Measurements from ENCODE around the gene CDHR1. TPM values are rescaled to one million over a fixed set of nuclear protein-coding genes. Genes with fewer than 3 reads are reported as not detected.

Gene CDHR1
- total RNA-seq, 1 experiment from 2014 or later: not detected

DNA sequence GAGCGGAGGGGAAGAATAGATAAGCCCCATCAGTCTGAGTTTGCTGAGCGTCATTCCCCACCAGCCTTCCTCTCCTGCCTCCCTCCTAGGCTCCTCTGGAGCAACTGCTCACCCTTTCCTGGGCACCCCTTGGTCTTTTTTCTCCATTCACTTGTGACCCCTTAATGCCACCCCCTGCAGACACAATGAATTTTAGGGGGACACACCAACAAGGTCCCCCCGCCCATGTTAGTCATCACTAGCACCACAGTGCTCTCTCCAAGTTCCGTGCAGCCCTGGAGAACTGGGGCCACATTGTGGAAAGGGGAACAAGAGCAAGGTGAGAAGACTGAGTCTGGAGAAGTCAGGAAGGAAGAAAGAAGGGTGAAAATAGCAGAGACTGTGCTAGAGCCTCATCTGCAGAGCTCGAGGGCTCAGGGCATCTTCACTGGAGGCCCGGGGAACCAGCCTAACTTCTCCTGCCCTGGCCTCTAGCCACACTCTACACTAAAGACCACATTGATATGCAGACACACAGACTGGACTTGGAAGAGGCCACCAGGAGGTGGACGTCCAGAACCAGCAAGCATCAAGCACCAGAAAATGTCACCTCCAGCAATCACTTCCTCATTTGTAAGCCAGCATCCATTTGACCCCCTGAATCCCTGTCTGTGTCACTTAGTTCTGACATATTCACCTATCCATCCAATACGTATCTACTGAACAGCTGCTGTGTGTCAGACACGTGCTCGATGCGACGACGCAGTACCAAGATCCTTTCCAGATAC lies 68.0 kb downstream of the CDHR1 start:
- no peak overlapping the region for H3K27ac Mint-ChIP-seq (ENCODE audit: unreplicated experiment)
- no peak for DNase-seq
- CTCF ChIA-PET: no interaction called here
- no peaks in the 10 kb centered on the region for H3K9me3 Mint-ChIP-seq (ENCODE audit: low read depth, unreplicated experiment)
- H3K4me3 Mint-ChIP-seq (ENCODE audit: low read depth, unreplicated experiment): no peak overlapping the region
- no peaks in the 10 kb centered on the region for H3K4me1 Mint-ChIP-seq (ENCODE audit: low read depth, unreplicated experiment)
- no peaks in the 10 kb centered on the region for H3K36me3 Mint-ChIP-seq (ENCODE audit: insufficient read depth, unreplicated experiment)
- TF ChIP-seq, protein P1, sequence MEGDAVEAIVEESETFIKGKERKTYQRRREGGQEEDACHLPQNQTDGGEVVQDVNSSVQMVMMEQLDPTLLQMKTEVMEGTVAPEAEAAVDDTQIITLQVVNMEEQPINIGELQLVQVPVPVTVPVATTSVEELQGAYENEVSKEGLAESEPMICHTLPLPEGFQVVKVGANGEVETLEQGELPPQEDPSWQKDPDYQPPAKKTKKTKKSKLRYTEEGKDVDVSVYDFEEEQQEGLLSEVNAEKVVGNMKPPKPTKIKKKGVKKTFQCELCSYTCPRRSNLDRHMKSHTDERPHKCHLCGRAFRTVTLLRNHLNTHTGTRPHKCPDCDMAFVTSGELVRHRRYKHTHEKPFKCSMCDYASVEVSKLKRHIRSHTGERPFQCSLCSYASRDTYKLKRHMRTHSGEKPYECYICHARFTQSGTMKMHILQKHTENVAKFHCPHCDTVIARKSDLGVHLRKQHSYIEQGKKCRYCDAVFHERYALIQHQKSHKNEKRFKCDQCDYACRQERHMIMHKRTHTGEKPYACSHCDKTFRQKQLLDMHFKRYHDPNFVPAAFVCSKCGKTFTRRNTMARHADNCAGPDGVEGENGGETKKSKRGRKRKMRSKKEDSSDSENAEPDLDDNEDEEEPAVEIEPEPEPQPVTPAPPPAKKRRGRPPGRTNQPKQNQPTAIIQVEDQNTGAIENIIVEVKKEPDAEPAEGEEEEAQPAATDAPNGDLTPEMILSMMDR (IDR thresholded peaks at IDR 0.05; ENCODE audit: unreplicated experiment): no peak
- no TSS peak for BruUV-seq (replicated peaks)
- intact Hi-C loops (cut with micrococcal nuclease; ENCODE audit: unreplicated experiment): loop anchor here (10.0 kb wide), 1 partner anchor 172 kb away; no protein-coding TSS in a partner anchor
- H3K27me3 Mint-ChIP-seq (ENCODE audit: unreplicated experiment): peaks cover 28% of the 10 kb centered on the region

DNA sequence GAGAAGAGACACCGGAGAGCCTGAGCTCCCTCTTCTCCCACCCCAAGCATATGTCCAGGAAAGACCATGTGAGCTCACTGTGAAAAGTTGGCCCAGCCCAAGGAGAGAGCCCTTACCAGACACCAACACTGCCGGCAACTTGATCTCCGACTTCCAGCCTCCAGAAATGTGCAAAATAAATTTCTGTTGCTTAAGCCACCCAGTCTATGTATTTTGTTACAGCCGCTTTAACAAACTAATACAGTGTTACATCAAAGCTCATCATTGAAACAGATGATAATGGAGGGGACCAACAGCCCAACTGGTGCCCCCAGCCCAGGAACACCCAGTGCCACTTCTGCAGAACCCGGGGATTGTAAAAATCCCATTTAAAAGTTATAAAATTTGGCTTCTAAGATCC lies 69.4 kb downstream of the CDHR1 start:
- Mint-ChIP-seq H3K4me1 (ENCODE audit: low read depth, unreplicated experiment) (peaks cover 8% of the 10 kb centered on the region), H3K27ac (ENCODE audit: unreplicated experiment) (no peak overlapping the region), H3K4me3 (ENCODE audit: low read depth, unreplicated experiment) (no peak overlapping the region), H3K9me3 (ENCODE audit: low read depth, unreplicated experiment) (no peaks in the 10 kb centered on the region), H3K36me3 (ENCODE audit: insufficient read depth, unreplicated experiment) (no peaks in the 10 kb centered on the region), H3K27me3 (ENCODE audit: unreplicated experiment) (peaks cover 28% of the 10 kb centered on the region)
- CTCF ChIA-PET: interaction anchor here (0.7 to 1.8 kb wide), 2 partner anchors 274 to 1787 kb away, joined by 3 to 13 read pairs; no protein-coding TSS in a partner anchor
- no TSS peak for BruUV-seq (replicated peaks)
- intact Hi-C loops (cut with micrococcal nuclease; ENCODE audit: unreplicated experiment): loop anchor here (1.0 to 10.0 kb wide), 2 partner anchors 171 to 274 kb away; no protein-coding TSS in a partner anchor
- no peak for DNase-seq
- TF ChIP-seq, protein P1 (IDR thresholded peaks at IDR 0.05; ENCODE audit: unreplicated experiment): no peak

DNA sequence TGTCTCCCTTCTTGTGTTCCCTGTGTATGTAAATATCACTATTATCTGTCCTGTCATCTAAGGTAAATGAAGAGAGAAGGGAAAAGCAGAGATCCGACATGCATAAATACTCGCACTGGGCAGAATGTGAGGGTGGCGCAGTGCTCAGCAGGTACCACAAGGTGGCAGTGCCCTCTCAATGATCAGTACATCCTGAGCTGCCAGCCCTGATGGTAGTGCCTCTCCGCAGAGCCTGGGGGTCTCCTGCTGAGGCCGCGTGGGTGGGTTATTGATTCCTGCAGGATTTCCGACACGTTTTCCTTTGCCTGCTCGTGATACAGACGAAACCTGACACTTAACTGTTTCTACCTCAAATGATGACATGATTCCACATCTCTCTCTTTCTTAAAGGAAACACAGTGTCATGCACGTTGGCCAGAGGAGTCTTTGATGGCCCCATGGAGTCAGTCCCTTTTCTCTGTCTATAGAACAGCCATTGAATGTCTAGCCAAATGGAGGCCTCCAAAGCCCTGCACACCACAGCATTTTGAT lies 70.3 kb downstream of the CDHR1 start:
- no TSS peak for BruUV-seq (replicated peaks)
- no peak overlapping the region for H3K27ac Mint-ChIP-seq (ENCODE audit: unreplicated experiment)

GRCh38 chr10:84265418-84265817 lies 71.1 kb downstream of the CDHR1 start:
- Mint-ChIP-seq H3K27ac (ENCODE audit: unreplicated experiment) (peak overlapping the region; percentile 67), H3K27me3 (ENCODE audit: unreplicated experiment) (peaks cover 28% of the 10 kb centered on the region), H3K4me1 (ENCODE audit: low read depth, unreplicated experiment) (peaks cover 8% of the 10 kb centered on the region), H3K9me3 (ENCODE audit: low read depth, unreplicated experiment) (no peaks in the 10 kb centered on the region), H3K4me3 (ENCODE audit: low read depth, unreplicated experiment) (no peak overlapping the region), H3K36me3 (ENCODE audit: insufficient read depth, unreplicated experiment) (no peaks in the 10 kb centered on the region)
- TF ChIP-seq, protein P1 (IDR thresholded peaks at IDR 0.05; ENCODE audit: unreplicated experiment): no peak
- no TSS peak for BruUV-seq (replicated peaks)
- no peak for DNase-seq
- CTCF ChIA-PET: no interaction called here
- intact Hi-C loops (cut with micrococcal nuclease; ENCODE audit: unreplicated experiment): loop anchor here (5.0 to 10.0 kb wide), 2 partner anchors 102 to 169 kb away; no protein-coding TSS in a partner anchor

More for the DNA sequence above, 70.3 kb downstream of the CDHR1 start:
- peak; percentile 61 for DNase-seq
- peaks cover 28% of the 10 kb centered on the region for H3K27me3 Mint-ChIP-seq (ENCODE audit: unreplicated experiment)
- H3K4me1 Mint-ChIP-seq (ENCODE audit: low read depth, unreplicated experiment): peaks cover 8% of the 10 kb centered on the region
- H3K36me3 Mint-ChIP-seq (ENCODE audit: insufficient read depth, unreplicated experiment): no peaks in the 10 kb centered on the region
- no peak overlapping the region for H3K4me3 Mint-ChIP-seq (ENCODE audit: low read depth, unreplicated experiment)
- CTCF ChIA-PET: interaction anchor here (0.6 to 1.8 kb wide), 3 partner anchors 72 to 273 kb away, joined by 3 to 13 read pairs (median 3); no protein-coding TSS in a partner anchor
- TF ChIP-seq, protein P1 (IDR thresholded peaks at IDR 0.05; ENCODE audit: unreplicated experiment): peak; percentile 64
- intact Hi-C loops (cut with micrococcal nuclease; ENCODE audit: unreplicated experiment): loop anchor here (1.0 to 10.0 kb wide), 3 partner anchors 103 to 273 kb away; no protein-coding TSS in a partner anchor
- no peaks in the 10 kb centered on the region for H3K9me3 Mint-ChIP-seq (ENCODE audit: low read depth, unreplicated experiment)

Measured in Calu3 (cell line).